Psoas muscle (tissue), 8 donors: Measurements from ENCODE around the gene NFE2L3. TPM values are rescaled to one million over a fixed set of nuclear protein-coding genes. Genes with fewer than 3 reads are reported as not detected.
"Not testable (repeated sequence)": the region's sequence is repeated elsewhere in the genome, so short reads cannot be mapped to it uniquely, and the experiment has no call there.

Experiments
- ATAC-seq, 4 donors: fragments of 200-7000 bp; cut with Tn5 transposase; one replicate each; pipeline ENCODE4 v1.9.1; 2020; ENCODE audit warnings: moderate library complexity in 3 of 4, mild to moderate bottlenecking in 2 of 4
- DNase-seq, 2 donors: peaks; one replicate each; pipeline ENCODE4 v3.0.0-alpha.2; 2020
- H3K27ac ChIP-seq: fragments of 200-600 bp; one replicate; pipeline ENCODE4 v1.8.0; 2022
- H3K27me3 ChIP-seq, 3 donors: fragments of 200-600 bp in 1 of 3; one replicate each; pipeline versions ENCODE4 v1.6.1 to v1.8.0; 2013 to 2022; ENCODE audit warnings: low read length in 2 of 3, mild to moderate bottlenecking in 2 of 3, moderate library complexity in 1 of 3; ENCODE audit not compliant: insufficient read depth in 3 of 3
- H3K36me3 ChIP-seq, 2 donors: fragments of 200-600 bp in 1 of 2; one replicate each; pipeline versions ENCODE4 v1.6.1 to v1.8.0; 2013 to 2022; ENCODE audit warnings: low read depth in 1 of 2, mild to moderate bottlenecking in 1 of 2, moderate library complexity in 1 of 2; ENCODE audit not compliant: insufficient read depth in 1 of 2
- H3K4me1 ChIP-seq: fragments of 200-600 bp; one replicate; pipeline ENCODE4 v1.8.0; 2022
- H3K4me3 ChIP-seq: fragments of 200-600 bp; one replicate; pipeline ENCODE4 v1.8.0; 2022; ENCODE audit warnings: mild to moderate bottlenecking
- H3K9me3 ChIP-seq: fragments of 200-600 bp; one replicate; pipeline ENCODE4 v1.8.0; 2022
- CTCF ChIP-seq: fragments of 200-600 bp; IDR thresholded peaks from one replicate; pipeline ENCODE4 v1.8.0; 2022; ENCODE audit warnings: antibody characterized with exemption
- WGBS, 3 donors: extraction: QIAGEN DNeasy Blood & Tissue Kit; methylation state at CpG; one replicate each; pipeline versions ENCODE4 v1.1.6 to v1.1.7; 2013; 5-methylcytosine and 5-hydroxymethylcytosine counted together
- intact Hi-C, 2 donors: fragments of 100-400 bp; cut with DNase I; formaldehyde crosslinking; loops; one replicate each; pipeline versions ENCODE4 v1.11.0 to v1.14.2; 2022
- polyA plus RNA-seq, 3 donors: library from polyadenylated mRNA; stranded (reverse); fragments of 200-250 nt; gene quantifications; one replicate each; pipeline ENCODE4 v1.2.3, GENCODE V29; 2013
- total RNA-seq, 4 donors: library from RNA; stranded (reverse); fragmentation: NEBNext Ultra II Directional in 2 of 4; extraction: Animal tissue kit (Norgen Biotek cat#: 25700) in 2 of 4; gene quantifications; one replicate each; pipeline versions ENCODE4 v1.2.1 to v1.2.4, GENCODE V29; 2021 to 2023
- donor health status: healthy with polysubstance abuse.
- donor health status: DM: no; HTN: no; CAD: no; lungs with moderate emphysema.
- donor health status: Bipolar disorder and iron deficiency.
- donor health status: healthy.
- donor health status: DM: yes; HTN: yes; CAD: no.
- donor health status: DM: no; HTN: no; CAD: no.
- donor health status: DM: no; HTN: no; CAD: no.
- donor health status: DM: yes; HTN: yes; CAD: no.

Gene NFE2L3
- total and polyA plus RNA-seq, 7 donors: 0.44 to 1.1 (median 0.72) TPM

- Histone ChIP-seq H3K27me3 (no peaks in the 10 kb centered on the region), H3K4me3 (no peak overlapping the region), H3K9me3 (no peaks in the 10 kb centered on the region), H3K4me1 (peaks cover 71% of the 10 kb centered on the region), H3K36me3 (peaks cover 32 to 100% of the 10 kb centered on the region in 2 donors), H3K27ac (no peak overlapping the region)
- 80 to 83% (median 81%) methylated on average over 7 of the region's 7 CpGs for WGBS, 3 donors
- DNase-seq (no peak), ATAC-seq (no peak)
- TF ChIP-seq CTCF: no peak
- intact Hi-C loops: loop anchor here in 1 of 2 donors (10.0 kb wide), 1 partner anchor 297 kb away; no protein-coding TSS in a partner anchor
Observed at GRCh38 chr7:26191233-26191973, 39.4 kb downstream of the NFE2L3 start.

DNA sequence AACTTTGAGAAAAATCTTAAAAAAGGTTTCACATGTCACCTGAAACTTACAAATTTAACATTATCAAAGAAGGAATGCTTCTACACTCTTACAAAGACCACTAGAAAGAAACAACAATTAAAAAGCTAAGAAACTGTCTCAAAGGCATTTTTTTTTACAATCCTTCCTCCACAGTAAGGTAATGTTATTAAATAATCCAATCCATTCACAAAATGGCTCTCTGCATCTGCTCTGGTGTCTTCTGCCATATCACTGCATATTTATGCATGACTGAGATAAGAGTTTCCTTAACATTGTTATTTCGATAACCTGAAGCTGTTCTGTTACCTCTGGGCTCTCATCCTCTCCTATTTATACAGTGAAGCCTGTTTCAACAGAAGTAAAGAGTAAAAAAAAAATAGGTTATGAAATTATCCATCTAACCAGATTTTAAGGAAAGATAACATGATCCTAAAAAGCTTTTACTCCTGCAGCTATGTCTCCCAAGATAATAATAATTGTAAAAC is 40.0 kb downstream of the NFE2L3 start:
- no peaks in the 10 kb centered on the region for H3K27me3 ChIP-seq
- H3K4me3 ChIP-seq: no peak overlapping the region
- peaks cover 71% of the 10 kb centered on the region for H3K4me1 ChIP-seq
- 87 to 93% (median 93%) methylated on average over 1 of the region's 1 CpG for WGBS, 3 donors
- intact Hi-C loops: loop anchor here in 1 of 2 donors (10.0 kb wide), 1 partner anchor 297 kb away; no protein-coding TSS in a partner anchor
- ATAC-seq (no peak), DNase-seq (no peak)
- no peak for TF ChIP-seq CTCF
- H3K36me3 ChIP-seq: peaks cover 33 to 100% of the 10 kb centered on the region in 2 donors
- no peaks in the 10 kb centered on the region for H3K9me3 ChIP-seq
- no peak overlapping the region for H3K27ac ChIP-seq

DNA sequence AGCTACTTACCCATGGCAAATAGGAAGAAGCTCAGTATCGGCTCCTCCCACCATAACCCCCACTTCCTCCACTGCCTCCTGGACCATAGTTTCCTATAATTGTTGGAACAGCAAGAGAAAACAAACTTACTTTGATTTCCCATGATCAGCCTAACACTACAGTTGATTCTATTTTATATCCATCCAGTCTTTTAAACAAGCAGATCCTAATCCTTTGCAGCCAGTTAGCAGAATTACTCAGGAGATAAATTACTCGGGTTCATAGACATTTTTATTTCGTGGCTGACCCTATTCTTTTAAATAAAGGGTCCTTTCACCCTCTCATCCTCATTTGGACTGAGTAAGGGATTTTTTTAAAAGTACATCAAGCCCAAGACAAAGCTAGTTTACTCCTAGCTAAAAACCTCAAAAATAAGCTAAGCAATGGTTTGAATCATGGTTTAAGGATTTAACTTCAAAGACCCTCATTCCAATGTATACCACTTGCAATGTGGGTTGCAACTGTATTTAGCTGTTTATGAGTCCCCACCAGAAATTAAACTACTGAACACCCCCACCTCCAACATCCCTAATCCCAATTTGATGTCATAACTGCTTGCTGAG is 40.6 kb downstream of the NFE2L3 start:
- Histone ChIP-seq H3K4me1 (peaks cover 72% of the 10 kb centered on the region), H3K27me3 (no peaks in the 10 kb centered on the region), H3K36me3 (peaks cover 33 to 100% of the 10 kb centered on the region in 2 donors), H3K4me3 (no peak overlapping the region), H3K27ac (no peak overlapping the region), H3K9me3 (no peaks in the 10 kb centered on the region)
- 70 to 73% (median 73%) methylated on average over 3 of the region's 3 CpGs for WGBS, 3 donors
- ATAC-seq (no peak), DNase-seq (no peak)
- no peak for TF ChIP-seq CTCF
- intact Hi-C loops: loop anchor here in 1 of 2 donors (10.0 kb wide), 1 partner anchor 298 kb away; no protein-coding TSS in a partner anchor

- Histone ChIP-seq H3K36me3 (peaks cover 25 to 97% of the 10 kb centered on the region in 2 donors), H3K27ac (no peak overlapping the region), H3K4me3 (peak overlapping the region; percentile 90), H3K9me3 (no peaks in the 10 kb centered on the region), H3K27me3 (no peaks in the 10 kb centered on the region), H3K4me1 (peaks cover 70% of the 10 kb centered on the region)
- no peak for ATAC-seq
- intact Hi-C loops: loop anchor here in 1 of 2 donors (10.0 kb wide), 1 partner anchor 299 kb away; no protein-coding TSS in a partner anchor
- no peak for TF ChIP-seq CTCF
- no peak for DNase-seq
- WGBS, 3 donors: 74 to 79% (median 75%) methylated on average over 8 of the region's 8 CpGs
Observed at GRCh38 chr7:26193432-26194207, 41.6 kb downstream of the NFE2L3 start.

- not testable (repeated sequence) for H3K9me3 ChIP-seq, ATAC-seq, H3K27me3 ChIP-seq, DNase-seq, H3K27ac ChIP-seq
- WGBS, 3 donors: 64 to 75% (median 73%) methylated on average over 11 of the region's 11 CpGs
- Histone ChIP-seq H3K4me1 (peaks cover 67% of the 10 kb centered on the region), H3K36me3 (peaks cover 21 to 91% of the 10 kb centered on the region in 2 donors), H3K4me3 (peak overlapping the region; percentile 90)
- intact Hi-C loops: loop anchor here in 1 of 2 donors (5.0 to 10.0 kb wide), 2 partner anchors 300 to 973 kb away; partner anchors contain the start of gene HOXA9
Observed at GRCh38 chr7:26194764-26195163, 42.8 kb downstream of the NFE2L3 start.
